ENCODE data around the gene BBS7. TPM values are rescaled to one million over a fixed set of nuclear protein-coding genes. Genes with fewer than 3 reads are reported as not detected.

Gene BBS7
- total RNA-seq, 1 experiment from 2014 or later = 26.2 TPM

GRCh38 chr4:121851354-121851753 is 18.9 kb downstream of the BBS7 start:
- no peaks in the 10 kb centered on the region for H3K79me2 ChIP-seq (ENCODE audit: insufficient read depth, low read length)
- H2BK12ac ChIP-seq (ENCODE audit: insufficient read length, low read depth, low read length) = no peak overlapping the region
- H2BK15ac ChIP-seq (ENCODE audit: low read depth, low read length) = no peak overlapping the region
- no peak overlapping the region for H3K4me2 ChIP-seq (ENCODE audit: insufficient read depth, insufficient read length, low read length)
- H2AK5ac ChIP-seq (ENCODE audit: insufficient read length, low read length) = no peak overlapping the region
- no peak overlapping the region for H3K56ac ChIP-seq (ENCODE audit: insufficient read length, low read depth, low read length)
- WGBS (ENCODE audit: extremely low coverage, insufficient read length, low lambda C conversion rate) = no CpG with 5 or more reads among the region's 1 CpG
- no peak overlapping the region for H3K27ac ChIP-seq (ENCODE audit: insufficient read length, low read depth, low read length)
- H3T11ph ChIP-seq (ENCODE audit: low read length) = no peak overlapping the region
- H2AFZ ChIP-seq (ENCODE audit: low read length) = no peak overlapping the region
- H4K5ac ChIP-seq (ENCODE audit: insufficient read length, low read depth, low read length) = no peak overlapping the region
- H3K23me2 ChIP-seq (ENCODE audit: insufficient read length, low read depth, low read length, poor library complexity, severe bottlenecking) = no peaks in the 10 kb centered on the region
- H2BK5ac ChIP-seq (ENCODE audit: insufficient read length, low read length) = no peak overlapping the region
- H3K18ac ChIP-seq (ENCODE audit: insufficient read length, low read depth, low read length) = no peak overlapping the region
- Mint-ChIP-seq H3K27ac (no peak overlapping the region), H3K4me1 (no peaks in the 10 kb centered on the region), H3K27me3 (ENCODE audit: low read depth) (no peaks in the 10 kb centered on the region), H3K9me3 (no peaks in the 10 kb centered on the region), H3K36me3 (ENCODE audit: insufficient read depth in 1 of 3, low read depth in 3 of 3) (peaks cover 0 to 8% (median 0%) of the 10 kb centered on the region in 3 experiments; a peak in 2 of 7 replicates), H3K4me3 (no peak overlapping the region)
- TF ChIP-seq, protein P1, sequence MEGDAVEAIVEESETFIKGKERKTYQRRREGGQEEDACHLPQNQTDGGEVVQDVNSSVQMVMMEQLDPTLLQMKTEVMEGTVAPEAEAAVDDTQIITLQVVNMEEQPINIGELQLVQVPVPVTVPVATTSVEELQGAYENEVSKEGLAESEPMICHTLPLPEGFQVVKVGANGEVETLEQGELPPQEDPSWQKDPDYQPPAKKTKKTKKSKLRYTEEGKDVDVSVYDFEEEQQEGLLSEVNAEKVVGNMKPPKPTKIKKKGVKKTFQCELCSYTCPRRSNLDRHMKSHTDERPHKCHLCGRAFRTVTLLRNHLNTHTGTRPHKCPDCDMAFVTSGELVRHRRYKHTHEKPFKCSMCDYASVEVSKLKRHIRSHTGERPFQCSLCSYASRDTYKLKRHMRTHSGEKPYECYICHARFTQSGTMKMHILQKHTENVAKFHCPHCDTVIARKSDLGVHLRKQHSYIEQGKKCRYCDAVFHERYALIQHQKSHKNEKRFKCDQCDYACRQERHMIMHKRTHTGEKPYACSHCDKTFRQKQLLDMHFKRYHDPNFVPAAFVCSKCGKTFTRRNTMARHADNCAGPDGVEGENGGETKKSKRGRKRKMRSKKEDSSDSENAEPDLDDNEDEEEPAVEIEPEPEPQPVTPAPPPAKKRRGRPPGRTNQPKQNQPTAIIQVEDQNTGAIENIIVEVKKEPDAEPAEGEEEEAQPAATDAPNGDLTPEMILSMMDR (conservative IDR thresholded peaks at IDR 0.05) = no peak
- H4K91ac ChIP-seq (ENCODE audit: insufficient read length, low read depth, low read length) = no peak overlapping the region
- H3K9ac ChIP-seq (ENCODE audit: extremely low read depth, insufficient read length, low read length) = no peak overlapping the region
- no peak overlapping the region for H3K4ac ChIP-seq (ENCODE audit: low read depth, low read length)
- no peak for DNase-seq
- H3K27me3 ChIP-seq (ENCODE audit: insufficient read depth, low read length) = no peaks in the 10 kb centered on the region
- no peak overlapping the region for H2BK20ac ChIP-seq (ENCODE audit: low read depth, low read length, poor library complexity, severe bottlenecking)
- H4K20me1 ChIP-seq (ENCODE audit: control insufficient read depth, insufficient read depth, insufficient read length) = no peaks in the 10 kb centered on the region
- H3K14ac ChIP-seq (ENCODE audit: insufficient read depth, low read length) = no peak overlapping the region
- no peaks in the 10 kb centered on the region for H3K4me1 ChIP-seq (ENCODE audit: insufficient read depth, low read length)
- no peak overlapping the region for H3K23ac ChIP-seq (ENCODE audit: insufficient read length, low read depth, low read length)
- H3K79me1 ChIP-seq (ENCODE audit: insufficient read depth, low read depth, low read length, poor library complexity, severe bottlenecking) = no peaks in the 10 kb centered on the region
- no peaks in the 10 kb centered on the region for H3K9me3 ChIP-seq (ENCODE audit: control insufficient read depth, low read depth, low read length)
- no peak overlapping the region for H4K8ac ChIP-seq (replicated peaks; ENCODE audit: insufficient read length, low read depth, low read length)
- H2BK120ac ChIP-seq (ENCODE audit: low read depth, low read length, poor library complexity, severe bottlenecking) = no peak overlapping the region
